IPS DF 6.9 (cell line): ENCODE measurements around the gene MAN2B2.

Experiments
- DNase-seq: peaks from one replicate; pipeline ENCODE4 v3.0.0-alpha.2; 2013; ENCODE audit warnings: low read depth, low spot score
- H3K27ac ChIP-seq: one replicate; pipeline ENCODE4 v1.5.1; 2013; ENCODE audit warnings: low read length, control low read depth
- H3K27me3 ChIP-seq: 2 replicates; pipeline ENCODE4 v1.6.1; 2013; ENCODE audit warnings: mild to moderate bottlenecking, low read length; ENCODE audit not compliant: control insufficient read depth, insufficient read depth
- H3K36me3 ChIP-seq: 2 replicates; pipeline ENCODE4 v1.6.1; 2013; ENCODE audit warnings: low read length; ENCODE audit not compliant: control insufficient read depth, insufficient read depth
- H3K4me1 ChIP-seq: 2 replicates; pipeline ENCODE4 v1.6.1; 2013; ENCODE audit warnings: low read length; ENCODE audit not compliant: control insufficient read depth, insufficient read depth
- H3K4me3 ChIP-seq: 2 replicates; pipeline ENCODE4 v1.5.1; 2013; ENCODE audit warnings: mild to moderate bottlenecking, low read length
- H3K9me3 ChIP-seq: 2 replicates; pipeline ENCODE4 v1.6.1; 2013; ENCODE audit warnings: low read length, inconsistent platforms; ENCODE audit not compliant: control insufficient read depth, insufficient read depth
- WGBS: extraction: QIAGEN DNeasy Blood & Tissue Kit; methylation state at CpG from one replicate; pipeline ENCODE4 v1.1.7; 2013; ENCODE audit warnings: mixed read lengths, missing lambda C conversion rate; ENCODE audit not compliant: insufficient read length, insufficient coverage; 5-methylcytosine and 5-hydroxymethylcytosine counted together

Gene MAN2B2

GRCh38 chr4:6542951-6543350, 32.0 kb upstream of the MAN2B2 start:
- WGBS = no CpG with 5 or more reads among the region's 12 CpGs
- Histone ChIP-seq H3K27ac (no peak overlapping the region), H3K4me3 (no peak overlapping the region), H3K4me1 (peaks cover 1% of the 10 kb centered on the region; the same call in 1 of the 2 replicates), H3K36me3 (no peaks in the 10 kb centered on the region), H3K9me3 (no peaks in the 10 kb centered on the region), H3K27me3 (no peaks in the 10 kb centered on the region)
- no peak for DNase-seq

- H3K9me3 ChIP-seq = no peaks in the 10 kb centered on the region
- no CpG with 5 or more reads among the region's 4 CpGs for WGBS
- no peaks in the 10 kb centered on the region for H3K27me3 ChIP-seq
These were observed 28.9 kb upstream of the MAN2B2 start for GRCh38 chr4:6546091-6546490.

GRCh38 chr4:6546681-6547447, 28.1 kb upstream of the MAN2B2 start:
- WGBS = no CpG with 5 or more reads among the region's 19 CpGs
- no peak overlapping the region for H3K27ac ChIP-seq
- no peaks in the 10 kb centered on the region for H3K36me3 ChIP-seq
- DNase-seq = peak; percentile 45
- no peaks in the 10 kb centered on the region for H3K27me3 ChIP-seq
- no peaks in the 10 kb centered on the region for H3K9me3 ChIP-seq
- H3K4me3 ChIP-seq = no peak overlapping the region
- no peaks in the 10 kb centered on the region for H3K4me1 ChIP-seq

More at GRCh38 chr4:6546091-6546490, 28.9 kb upstream of the MAN2B2 start:
- Histone ChIP-seq H3K4me3 (no peak overlapping the region), H3K4me1 (no peaks in the 10 kb centered on the region), H3K36me3 (no peaks in the 10 kb centered on the region), H3K27ac (no peak overlapping the region)
- no peak for DNase-seq

GRCh38 chr4:6548201-6548881, 26.6 kb upstream of the MAN2B2 start:
- H3K27me3 ChIP-seq = no peaks in the 10 kb centered on the region
- no CpG with 5 or more reads among the region's 8 CpGs for WGBS
- H3K27ac ChIP-seq = no peak overlapping the region
- no peaks in the 10 kb centered on the region for H3K36me3 ChIP-seq
- DNase-seq = no peak
- H3K4me1 ChIP-seq = no peaks in the 10 kb centered on the region
- H3K9me3 ChIP-seq = no peaks in the 10 kb centered on the region
- H3K4me3 ChIP-seq = no peak overlapping the region

- H3K27ac ChIP-seq = no peak overlapping the region
- WGBS = no CpG with 5 or more reads among the region's 4 CpGs
- H3K9me3 ChIP-seq = no peaks in the 10 kb centered on the region
- H3K4me1 ChIP-seq = no peaks in the 10 kb centered on the region
- DNase-seq = no peak
- no peak overlapping the region for H3K4me3 ChIP-seq
- H3K27me3 ChIP-seq = no peaks in the 10 kb centered on the region
- no peaks in the 10 kb centered on the region for H3K36me3 ChIP-seq
These were observed 26.1 kb upstream of the MAN2B2 start for GRCh38 chr4:6548882-6549230.

- no peaks in the 10 kb centered on the region for H3K9me3 ChIP-seq
- H3K27me3 ChIP-seq = no peaks in the 10 kb centered on the region
- WGBS = no CpG with 5 or more reads among the region's 7 CpGs
- no peaks in the 10 kb centered on the region for H3K36me3 ChIP-seq
- H3K4me3 ChIP-seq = no peak overlapping the region
- DNase-seq = no peak
- H3K27ac ChIP-seq = no peak overlapping the region
- H3K4me1 ChIP-seq = no peaks in the 10 kb centered on the region
These were observed 25.5 kb upstream of the MAN2B2 start for GRCh38 chr4:6549445-6549844.

GRCh38 chr4:6549890-6550620, 24.9 kb upstream of the MAN2B2 start:
- Histone ChIP-seq H3K4me1 (no peaks in the 10 kb centered on the region), H3K4me3 (no peak overlapping the region), H3K27ac (no peak overlapping the region), H3K36me3 (no peaks in the 10 kb centered on the region), H3K27me3 (no peaks in the 10 kb centered on the region), H3K9me3 (no peaks in the 10 kb centered on the region)
- DNase-seq = no peak
- no CpG with 5 or more reads among the region's 13 CpGs for whole genome bisulfite sequencing

- no peak overlapping the region for H3K27ac ChIP-seq
- no CpG with 5 or more reads among the region's 3 CpGs for WGBS
- H3K9me3 ChIP-seq = no peaks in the 10 kb centered on the region
These were observed 24.2 kb upstream of the MAN2B2 start for GRCh38 chr4:6550821-6551220.

GRCh38 chr4:6551660-6552059, 23.3 kb upstream of the MAN2B2 start:
- no peaks in the 10 kb centered on the region for H3K9me3 ChIP-seq
- no peaks in the 10 kb centered on the region for H3K4me1 ChIP-seq
- H3K27me3 ChIP-seq = no peaks in the 10 kb centered on the region
- no peak for DNase-seq
- no CpG with 5 or more reads among the region's 2 CpGs for WGBS
- no peaks in the 10 kb centered on the region for H3K36me3 ChIP-seq
- no peak overlapping the region for H3K4me3 ChIP-seq
- no peak overlapping the region for H3K27ac ChIP-seq

More at GRCh38 chr4:6550821-6551220, 24.2 kb upstream of the MAN2B2 start:
- H3K36me3 ChIP-seq = no peaks in the 10 kb centered on the region
- no peak overlapping the region for H3K4me3 ChIP-seq
- H3K4me1 ChIP-seq = no peaks in the 10 kb centered on the region
- no peak for DNase-seq
- H3K27me3 ChIP-seq = no peaks in the 10 kb centered on the region

GRCh38 chr4:6555519-6555918, 19.5 kb upstream of the MAN2B2 start:
- no peaks in the 10 kb centered on the region for H3K36me3 ChIP-seq
- DNase-seq = no peak
- H3K4me3 ChIP-seq = no peak overlapping the region
- no peaks in the 10 kb centered on the region; the same call in 1 of the 2 replicates for H3K27me3 ChIP-seq
- no CpG with 5 or more reads among the region's 13 CpGs for WGBS
- no peak overlapping the region for H3K27ac ChIP-seq
- no peaks in the 10 kb centered on the region for H3K9me3 ChIP-seq
- no peaks in the 10 kb centered on the region for H3K4me1 ChIP-seq
